Chondrocyte (in vitro differentiated cells): Measurements from ENCODE around the gene ABCD3. TPM values are rescaled to one million over a fixed set of nuclear protein-coding genes. Genes with fewer than 3 reads are reported as not detected.
A peak's percentile ranks its signal among the peaks of the same experiment; 100 is the strongest.
"Not testable (repeated sequence)": the region's sequence is repeated elsewhere in the genome, so short reads cannot be mapped to it uniquely, and the experiment has no call there.

Experiments used
- DNase-seq: peaks from one replicate; pipeline ENCODE4 v3.0.0; 2021; ENCODE audit warnings: mixed read lengths, low spot score
- H3K27ac Mint-ChIP-seq: one replicate; pipeline ENCODE4 v1.8.0; 2021; ENCODE audit warnings: mild to moderate bottlenecking, moderate library complexity, mixed read lengths; ENCODE audit not compliant: unreplicated experiment
- H3K27me3 Mint-ChIP-seq: 2 replicates; pipeline ENCODE4 v1.8.0; 2021; ENCODE audit warnings: low read depth, mixed read lengths
- H3K36me3 Mint-ChIP-seq: 2 replicates; pipeline ENCODE4 v1.8.0; 2021; ENCODE audit warnings: low read depth, mixed read lengths
- H3K4me1 Mint-ChIP-seq: 2 replicates; pipeline ENCODE4 v1.8.0; 2021; ENCODE audit warnings: low read depth, mild to moderate bottlenecking, mixed read lengths
- H3K4me3 Mint-ChIP-seq: one replicate; pipeline ENCODE4 v1.8.0; 2021; ENCODE audit warnings: mild to moderate bottlenecking, moderate library complexity, mixed read lengths; ENCODE audit not compliant: unreplicated experiment
- H3K9me3 Mint-ChIP-seq: 2 replicates; pipeline ENCODE4 v1.8.0; 2021; ENCODE audit warnings: low read depth, mixed read lengths
- total RNA-seq: library from RNA; stranded (reverse); gene quantifications from 3 replicates; pipeline ENCODE4 v1.2.1, GENCODE V29; 2021
- TF ChIP-seq, protein P1 (sequence below): fragments of 200-600 bp; sonication (generic); IDR thresholded peaks from 2 replicates; pipeline ENCODE4 v1.5.0; 2021; ENCODE audit warnings: antibody characterized with exemption, mild to moderate bottlenecking, moderate library complexity

Gene ABCD3
- total RNA-seq, 1 donor from 2014 or later = 36.1 TPM

DNA sequence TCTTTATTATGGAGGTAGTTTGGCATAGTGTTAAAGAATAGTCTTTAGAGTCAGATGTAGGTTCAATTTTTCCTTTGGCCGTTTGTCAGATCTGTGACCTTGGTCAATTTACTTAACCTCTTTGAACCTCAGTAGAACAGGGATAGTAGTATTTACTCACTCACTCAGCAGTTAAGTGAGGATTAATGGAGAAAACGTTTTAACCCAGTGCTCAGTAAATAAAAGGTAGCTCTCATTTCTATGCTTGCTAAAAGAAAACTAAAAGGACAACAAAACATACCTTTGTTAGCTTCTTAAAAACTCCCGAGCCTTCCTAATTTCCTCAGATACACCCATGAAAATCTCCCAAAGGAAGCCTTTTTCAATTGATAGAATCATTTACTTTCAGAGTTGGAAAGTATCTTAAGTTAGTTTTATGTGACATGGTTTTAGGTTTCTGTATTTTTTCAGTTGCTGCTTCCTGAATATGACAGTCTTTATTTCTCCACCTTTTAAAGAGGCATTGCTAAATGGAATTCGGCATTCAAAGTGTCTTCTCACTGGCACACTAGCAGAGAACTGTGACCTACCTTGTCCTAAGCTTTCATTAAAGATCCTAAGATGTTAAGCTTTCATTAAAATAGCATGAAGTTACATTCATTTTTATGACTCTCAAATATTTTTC lies 7.8 kb downstream of the ABCD3 start:
- Mint-ChIP-seq H3K4me3 (peak overlapping the region; percentile 31), H3K27ac (no peak overlapping the region), H3K9me3 (peaks cover 3% of the 10 kb centered on the region), H3K4me1 (peaks cover 53% of the 10 kb centered on the region), H3K36me3 (peaks cover 2% of the 10 kb centered on the region), H3K27me3 (no peaks in the 10 kb centered on the region)
- TF ChIP-seq, protein P1, sequence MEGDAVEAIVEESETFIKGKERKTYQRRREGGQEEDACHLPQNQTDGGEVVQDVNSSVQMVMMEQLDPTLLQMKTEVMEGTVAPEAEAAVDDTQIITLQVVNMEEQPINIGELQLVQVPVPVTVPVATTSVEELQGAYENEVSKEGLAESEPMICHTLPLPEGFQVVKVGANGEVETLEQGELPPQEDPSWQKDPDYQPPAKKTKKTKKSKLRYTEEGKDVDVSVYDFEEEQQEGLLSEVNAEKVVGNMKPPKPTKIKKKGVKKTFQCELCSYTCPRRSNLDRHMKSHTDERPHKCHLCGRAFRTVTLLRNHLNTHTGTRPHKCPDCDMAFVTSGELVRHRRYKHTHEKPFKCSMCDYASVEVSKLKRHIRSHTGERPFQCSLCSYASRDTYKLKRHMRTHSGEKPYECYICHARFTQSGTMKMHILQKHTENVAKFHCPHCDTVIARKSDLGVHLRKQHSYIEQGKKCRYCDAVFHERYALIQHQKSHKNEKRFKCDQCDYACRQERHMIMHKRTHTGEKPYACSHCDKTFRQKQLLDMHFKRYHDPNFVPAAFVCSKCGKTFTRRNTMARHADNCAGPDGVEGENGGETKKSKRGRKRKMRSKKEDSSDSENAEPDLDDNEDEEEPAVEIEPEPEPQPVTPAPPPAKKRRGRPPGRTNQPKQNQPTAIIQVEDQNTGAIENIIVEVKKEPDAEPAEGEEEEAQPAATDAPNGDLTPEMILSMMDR = no peak
- DNase-seq = no peak

DNA sequence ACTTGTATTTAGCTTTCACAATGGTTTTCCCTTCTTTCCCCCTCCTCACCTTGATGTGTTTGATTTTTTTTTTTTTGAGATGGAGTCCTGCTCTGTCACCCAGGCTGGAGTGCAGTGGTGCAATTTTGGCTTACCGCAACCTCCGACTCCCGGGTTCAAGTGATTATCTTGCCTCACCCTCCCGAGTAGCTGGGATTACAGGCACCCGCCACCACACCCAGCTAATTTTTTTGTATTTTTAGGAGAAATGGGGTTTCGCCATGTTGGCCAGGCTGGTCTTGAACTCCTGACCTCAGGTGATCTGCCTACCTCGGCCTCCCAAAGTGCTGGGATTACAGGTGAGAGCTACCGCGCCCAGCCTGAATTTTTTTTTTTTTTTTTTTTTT lies 8.3 kb downstream of the ABCD3 start:
- not testable (repeated sequence) for H3K4me3 Mint-ChIP-seq, DNase-seq, H3K27ac Mint-ChIP-seq, H3K27me3 Mint-ChIP-seq, H3K36me3 Mint-ChIP-seq, H3K9me3 Mint-ChIP-seq
- peaks cover 49% of the 10 kb centered on the region for H3K4me1 Mint-ChIP-seq

DNA sequence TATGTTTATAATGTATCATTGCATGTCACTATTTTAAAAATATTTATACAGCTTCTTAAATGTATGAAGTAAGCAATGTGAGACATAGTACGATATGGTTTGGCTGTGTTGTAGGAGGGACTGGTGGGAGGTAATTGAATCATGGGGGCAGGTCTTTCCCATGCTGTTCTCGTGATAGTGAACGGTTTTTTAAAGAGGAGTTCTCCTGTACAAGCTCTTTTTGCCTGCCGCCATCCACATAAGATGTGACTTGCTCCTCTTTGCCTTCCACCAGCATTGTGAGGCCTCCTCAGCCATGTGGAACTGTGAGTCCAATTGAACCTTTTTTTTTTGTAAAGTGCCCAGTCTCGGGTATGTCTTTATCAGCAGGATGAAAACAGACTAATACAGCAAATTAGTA lies 10.3 kb downstream of the ABCD3 start:
- peaks cover 39% of the 10 kb centered on the region for H3K4me1 Mint-ChIP-seq
- no peak overlapping the region for H3K27ac Mint-ChIP-seq
- H3K4me3 Mint-ChIP-seq = no peak overlapping the region
- H3K27me3 Mint-ChIP-seq = no peaks in the 10 kb centered on the region
- H3K36me3 Mint-ChIP-seq = peaks cover 2% of the 10 kb centered on the region
- TF ChIP-seq, protein P1 = no peak
- peaks cover 3% of the 10 kb centered on the region for H3K9me3 Mint-ChIP-seq
- DNase-seq = no peak

DNA sequence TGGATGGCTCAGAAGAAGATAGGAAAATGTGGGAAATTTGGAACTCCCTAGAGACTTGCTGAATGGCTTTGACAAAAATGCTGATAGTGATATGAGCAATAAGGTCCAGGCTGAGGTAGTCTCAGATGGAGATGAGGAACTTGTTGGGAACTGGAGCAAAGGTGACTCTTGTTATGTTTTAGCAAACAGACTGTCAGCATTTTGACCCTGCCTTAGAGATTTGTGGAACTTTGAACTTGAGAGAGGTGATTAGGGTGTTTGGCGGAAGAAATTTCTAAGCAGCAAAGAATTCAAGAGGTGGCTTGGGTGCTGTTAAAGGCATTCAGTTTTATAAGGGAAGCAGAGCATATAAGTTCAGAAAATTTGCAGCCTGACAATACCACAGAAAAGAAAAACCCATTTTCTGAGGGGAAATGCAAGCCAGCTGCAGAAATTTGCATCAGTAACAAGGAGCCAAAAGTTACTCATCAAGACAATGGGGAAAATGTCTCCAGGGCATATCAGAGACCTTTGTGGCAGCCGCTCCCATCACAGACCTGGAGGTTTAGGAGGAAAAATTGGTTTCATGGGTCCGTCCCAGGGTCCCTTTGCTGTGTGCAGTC lies 10.8 kb downstream of the ABCD3 start:
- not testable (repeated sequence) for H3K4me3 Mint-ChIP-seq, H3K27ac Mint-ChIP-seq, H3K36me3 Mint-ChIP-seq, H3K9me3 Mint-ChIP-seq, DNase-seq, H3K27me3 Mint-ChIP-seq
- H3K4me1 Mint-ChIP-seq = peaks cover 36% of the 10 kb centered on the region

DNA sequence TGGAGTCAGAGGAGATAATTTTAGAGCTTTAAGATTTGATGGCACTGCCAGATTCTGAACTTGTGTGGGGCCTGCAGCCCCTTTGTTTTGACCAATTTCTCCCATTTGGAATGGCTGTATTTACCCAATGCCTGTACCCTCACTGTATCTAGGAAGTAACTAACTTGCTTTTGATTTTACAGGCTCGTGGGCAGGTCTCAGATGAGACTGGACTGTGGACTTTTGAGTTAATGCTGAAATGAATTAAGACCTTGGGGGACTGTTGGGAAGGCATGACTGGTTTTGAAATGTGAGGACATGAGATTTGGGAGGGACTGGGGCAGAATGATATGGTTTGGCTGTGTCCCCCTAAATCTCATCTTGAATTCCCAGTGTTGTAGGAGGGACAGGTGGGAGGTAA lies 11.9 kb downstream of the ABCD3 start:
- H3K4me3 Mint-ChIP-seq, H3K36me3 Mint-ChIP-seq, H3K9me3 Mint-ChIP-seq, H3K27ac Mint-ChIP-seq, H3K27me3 Mint-ChIP-seq, DNase-seq: not testable (repeated sequence)
- H3K4me1 Mint-ChIP-seq = peaks cover 43% of the 10 kb centered on the region

DNA sequence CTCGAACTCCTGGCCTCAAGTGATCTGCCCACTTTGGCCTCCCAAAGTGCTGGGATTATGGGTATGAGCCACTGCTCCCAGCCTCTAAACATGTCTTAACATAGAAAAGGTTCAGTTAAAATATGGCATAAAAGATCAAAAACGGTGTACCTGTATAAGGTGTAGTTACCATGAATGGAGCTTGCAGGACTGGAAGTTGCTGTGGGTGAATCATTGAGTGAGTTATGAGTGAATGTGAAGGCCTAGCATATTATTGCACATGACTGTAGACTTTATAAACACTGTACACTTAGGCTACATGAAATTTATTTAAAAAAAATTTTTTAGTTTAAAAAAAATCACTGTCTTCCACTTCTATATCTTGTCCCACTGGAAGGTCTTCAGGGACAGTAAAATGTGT lies 15.7 kb downstream of the ABCD3 start:
- Mint-ChIP-seq H3K9me3 (peaks cover 13% of the 10 kb centered on the region), H3K27ac (no peak overlapping the region), H3K36me3 (peaks cover 1% of the 10 kb centered on the region), H3K4me3 (no peak overlapping the region), H3K27me3 (no peaks in the 10 kb centered on the region), H3K4me1 (peaks cover 26% of the 10 kb centered on the region)
- no peak for DNase-seq
- TF ChIP-seq, protein P1 = no peak
